Ishikawa (cell line): ENCODE results near the gene CHI3L2.

Experiments
- CEBPB ChIP-seq: IDR thresholded peaks from 2 replicates; pipeline ENCODE4 v1.6.1; 2012
- CREB1 ChIP-seq: IDR thresholded peaks from 2 replicates; pipeline ENCODE4 v1.6.1; 2012; ENCODE audit warnings: low read depth
- EGR1 ChIP-seq: IDR thresholded peaks from 2 replicates; pipeline ENCODE4 v1.6.1; 2012
- EP300 ChIP-seq: IDR thresholded peaks from 2 replicates; pipeline ENCODE4 v1.6.1; 2012; ENCODE audit warnings: borderline replicate concordance
- FOXM1 ChIP-seq: IDR thresholded peaks from 2 replicates; pipeline ENCODE4 v1.6.1; 2012; ENCODE audit warnings: low read depth, borderline replicate concordance
- MAX ChIP-seq: IDR thresholded peaks from 2 replicates; pipeline ENCODE4 v1.6.1; 2012
- NFIC ChIP-seq: IDR thresholded peaks from 2 replicates; pipeline ENCODE4 v1.6.1; 2012
- RAD21 ChIP-seq: IDR thresholded peaks from 2 replicates; pipeline ENCODE4 v1.6.1; 2012; ENCODE audit warnings: low read depth
- REST ChIP-seq: IDR thresholded peaks from 2 replicates; pipeline ENCODE4 v1.6.1; 2012; ENCODE audit warnings: low read depth, mild to moderate bottlenecking
- TAF1 ChIP-seq: IDR thresholded peaks from 2 replicates; pipeline ENCODE4 v1.6.1; 2012; ENCODE audit warnings: low read depth, mild to moderate bottlenecking
- TCF12 ChIP-seq: IDR thresholded peaks from 2 replicates; pipeline ENCODE4 v1.6.1; 2012; ENCODE audit warnings: low read depth
- TEAD4 ChIP-seq: IDR thresholded peaks from 2 replicates; pipeline ENCODE4 v1.6.1; 2012
- USF1 ChIP-seq: IDR thresholded peaks from 2 replicates; pipeline ENCODE4 v1.6.1; 2012
- YY1 ChIP-seq: IDR thresholded peaks from 2 replicates; pipeline ENCODE4 v1.6.1; 2012; ENCODE audit warnings: low read depth
- ZBTB7A ChIP-seq: IDR thresholded peaks from 2 replicates; pipeline ENCODE4 v1.6.1; 2012; ENCODE audit warnings: low read depth

The CHI3L2 gene

GRCh38 chr1:111196213-111196612 lies 31.3 kb upstream of the CHI3L2 start:
- TF ChIP-seq EGR1 (no peak), CEBPB (no peak), TCF12 (no peak), EP300 (no peak), NFIC (no peak), FOXM1 (no peak), TEAD4 (no peak), REST (no peak), RAD21 (no peak), MAX (no peak), TAF1 (no peak), USF1 (no peak), CREB1 (no peak), YY1 (no peak), ZBTB7A (no peak)

GRCh38 chr1:111197598-111198284 lies 29.8 kb upstream of the CHI3L2 start:
- TF ChIP-seq ZBTB7A: no peak
- TF ChIP-seq RAD21: peak; percentile 14; the same call in 1 of the 2 replicates

- no peak for TF ChIP-seq MAX
- TF ChIP-seq EP300: no peak
- TF ChIP-seq EGR1: no peak
- TF ChIP-seq ZBTB7A: no peak
- no peak for TF ChIP-seq CEBPB
- TF ChIP-seq TCF12: no peak
- no peak for TF ChIP-seq YY1
- no peak for TF ChIP-seq USF1
- TF ChIP-seq NFIC: no peak
Observed at GRCh38 chr1:111198836-111199235, 28.7 kb upstream of the CHI3L2 start.

GRCh38 chr1:111199329-111199728 lies 28.2 kb upstream of the CHI3L2 start:
- TF ChIP-seq CREB1 (no peak), TEAD4 (no peak), EP300 (no peak), USF1 (no peak), FOXM1 (no peak), MAX (no peak)

GRCh38 chr1:111199881-111200801 lies 27.4 kb upstream of the CHI3L2 start, which contains the start of gene DENND2D:
Gene DENND2D (minus strand): TSS chr1:111200646. CDS start chr1:111200459, 187 bp downstream.
- no peak for TF ChIP-seq EP300
- no peak for TF ChIP-seq CREB1
- TF ChIP-seq USF1: no peak
- TF ChIP-seq TCF12: no peak
- no peak for TF ChIP-seq FOXM1
- TF ChIP-seq CEBPB: no peak
- TF ChIP-seq YY1: no peak
- TF ChIP-seq EGR1: no peak
- TF ChIP-seq ZBTB7A: no peak
- no peak for TF ChIP-seq NFIC
- no peak for TF ChIP-seq RAD21
- TF ChIP-seq TAF1: no peak
- TF ChIP-seq MAX: no peak
- no peak for TF ChIP-seq REST
- TF ChIP-seq TEAD4: no peak
